CD4-positive, CD25-positive, alpha-beta regulatory T cell (primary cell): Measurements from ENCODE around the gene PJVK. TPM values are rescaled to one million over a fixed set of nuclear protein-coding genes. Genes with fewer than 3 reads are reported as not detected.

Experiments used
- ATAC-seq, 2 donors: fragments of 150-1000 bp; cut with Tn5 transposase; one replicate each; pipeline ENCODE4 v1.10.0; 2021; ENCODE audit warnings: low read depth in 2 of 2, moderate number of reproducible peaks in 2 of 2, moderate library complexity in 1 of 2
- DNase-seq, 3 donors: peaks; one replicate each; pipeline versions ENCODE4 v3.0.0 to v3.0.0-alpha.2; 2012 to 2022; ENCODE audit warnings: mixed read lengths in 1 of 3
- H3K27ac ChIP-seq: one replicate; pipeline ENCODE4 v1.7.0; 2013; ENCODE audit warnings: mild to moderate bottlenecking, low read length; ENCODE audit not compliant: insufficient read depth, poor library complexity, severe bottlenecking
- H3K27me3 ChIP-seq: one replicate; pipeline ENCODE4 v1.7.0; 2013; ENCODE audit warnings: low read length; ENCODE audit not compliant: control insufficient read depth, insufficient read depth
- H3K36me3 ChIP-seq: one replicate; pipeline ENCODE4 v1.7.0; 2013; ENCODE audit warnings: mild to moderate bottlenecking, low read length, moderate library complexity; ENCODE audit not compliant: control insufficient read depth, insufficient read depth
- H3K4me1 ChIP-seq: 2 replicates; pipeline ENCODE4 v1.7.0; 2013; ENCODE audit warnings: mild to moderate bottlenecking, low read length; ENCODE audit not compliant: insufficient read depth, control insufficient read depth, poor library complexity, severe bottlenecking
- H3K4me3 ChIP-seq: one replicate; pipeline ENCODE4 v1.7.0; 2013; ENCODE audit warnings: low read depth, mild to moderate bottlenecking, low read length, moderate library complexity
- H3K9me3 ChIP-seq, 2 experiments: 1 replicate in 1 of 2; 2 replicates in 1 of 2; pipeline ENCODE4 v1.7.0; 2013; ENCODE audit warnings: low read length in 2 of 2, mild to moderate bottlenecking in 1 of 2, moderate library complexity in 1 of 2; ENCODE audit not compliant: control insufficient read depth in 2 of 2
- H3K27ac Mint-ChIP-seq, 3 donors: one replicate each; pipeline ENCODE4 v1.8.0; 2020 to 2022; ENCODE audit warnings: mild to moderate bottlenecking in 3 of 3, mixed read lengths in 3 of 3, moderate library complexity in 2 of 3
- H3K27me3 Mint-ChIP-seq: one replicate; pipeline ENCODE4 v1.8.0; 2022; ENCODE audit warnings: mild to moderate bottlenecking, mixed read lengths
- H3K36me3 Mint-ChIP-seq: one replicate; pipeline ENCODE4 v1.8.0; 2020; ENCODE audit warnings: mixed read lengths
- H3K4me1 Mint-ChIP-seq, 4 donors: one replicate each; pipeline ENCODE4 v1.8.0; 2020 to 2022; ENCODE audit warnings: mixed read lengths in 4 of 4, mild to moderate bottlenecking in 1 of 4
- H3K4me3 Mint-ChIP-seq, 4 donors: one replicate each; pipeline ENCODE4 v1.8.0; 2020 to 2022; ENCODE audit warnings: mild to moderate bottlenecking in 4 of 4, mixed read lengths in 4 of 4, moderate library complexity in 3 of 4
- H3K9me3 Mint-ChIP-seq, 7 donors: one replicate each; pipeline ENCODE4 v1.8.0; 2020 to 2022; ENCODE audit warnings: mixed read lengths in 7 of 7, mild to moderate bottlenecking in 3 of 7, moderate library complexity in 2 of 7
- polyA plus RNA-seq, 4 donors: library from polyadenylated mRNA; unstranded; fragments of 300-500 nt; fragmentation: Illumina TruSeq; gene quantifications; one replicate each; pipeline ENCODE4 v1.2.3, GENCODE V29; 2021
- total RNA-seq: library from RNA; stranded (reverse); gene quantifications from one replicate; pipeline ENCODE4 v1.2.3, GENCODE V29; 2022

The PJVK gene
- total and polyA plus RNA-seq, 5 donors from 2014 or later, result 0.22 to 3.1 (median 0.57) TPM

- Histone ChIP-seq H3K27me3 (no peaks in the 10 kb centered on the region), H3K4me1 (peaks cover 53% of the 10 kb centered on the region), H3K9me3 (no peaks in the 10 kb centered on the region), H3K27ac (no peak overlapping the region), H3K36me3 (peaks cover 8% of the 10 kb centered on the region), H3K4me3 (peak overlapping the region; percentile 92)
- Mint-ChIP-seq H3K27me3 (peaks cover 11% of the 10 kb centered on the region), H3K9me3 (no peaks in the 10 kb centered on the region), H3K4me1 (peaks cover 35 to 72% (median 49%) of the 10 kb centered on the region in 4 donors), H3K36me3 (peaks cover 17% of the 10 kb centered on the region), H3K27ac (peak overlapping the region in 2 of 3 donors; percentile 52 to 93), H3K4me3 (peak overlapping the region; percentile 95 to 98 (median 96))
- peak in 1 of 3 donors; percentile 45 for DNase-seq
- ATAC-seq, result no peak
Observed at GRCh38 chr2:178482437-178482836, 31.3 kb downstream of the PJVK start.

GRCh38 chr2:178484245-178485041 is 33.3 kb downstream of the PJVK start:
- DNase-seq (no peak), ATAC-seq (no peak)
- H3K36me3 Mint-ChIP-seq, result peaks cover 30% of the 10 kb centered on the region
- Histone ChIP-seq H3K36me3 (peaks cover 17% of the 10 kb centered on the region), H3K27me3 (no peaks in the 10 kb centered on the region), H3K4me3 (no peak overlapping the region), H3K9me3 (no peaks in the 10 kb centered on the region), H3K4me1 (peaks cover 37% of the 10 kb centered on the region), H3K27ac (no peak overlapping the region)
- H3K27ac Mint-ChIP-seq, result no peak overlapping the region
- peaks cover 27 to 64% (median 51%) of the 10 kb centered on the region in 4 donors for H3K4me1 Mint-ChIP-seq
- H3K4me3 Mint-ChIP-seq, result peak overlapping the region in 2 of 4 donors; percentile 5 to 27
- H3K9me3 Mint-ChIP-seq, result no peaks in the 10 kb centered on the region
- H3K27me3 Mint-ChIP-seq, result peaks cover 2% of the 10 kb centered on the region

GRCh38 chr2:178485356-178485755 is 34.2 kb downstream of the PJVK start:
- Mint-ChIP-seq H3K36me3 (peaks cover 39% of the 10 kb centered on the region), H3K27me3 (no peaks in the 10 kb centered on the region), H3K9me3 (no peaks in the 10 kb centered on the region), H3K4me1 (peaks cover 30 to 64% (median 53%) of the 10 kb centered on the region in 4 donors), H3K27ac (no peak overlapping the region), H3K4me3 (peak overlapping the region in 1 of 4 donors; percentile 34)
- DNase-seq (no peak), ATAC-seq (no peak)
- no peaks in the 10 kb centered on the region for H3K27me3 ChIP-seq
- H3K4me3 ChIP-seq, result no peak overlapping the region
- peaks cover 28% of the 10 kb centered on the region for H3K4me1 ChIP-seq
- no peaks in the 10 kb centered on the region for H3K9me3 ChIP-seq
- H3K36me3 ChIP-seq, result peaks cover 23% of the 10 kb centered on the region
- no peak overlapping the region for H3K27ac ChIP-seq

GRCh38 chr2:178491612-178492011 is 40.4 kb downstream of the PJVK start:
- Mint-ChIP-seq H3K36me3 (peaks cover 58% of the 10 kb centered on the region), H3K4me1 (peaks cover 9 to 26% (median 17%) of the 10 kb centered on the region in 4 donors), H3K27me3 (no peaks in the 10 kb centered on the region), H3K9me3 (no peaks in the 10 kb centered on the region), H3K4me3 (no peak overlapping the region), H3K27ac (peak overlapping the region in 1 of 3 donors; percentile 10)
- H3K36me3 ChIP-seq, result peaks cover 72% of the 10 kb centered on the region
- H3K9me3 ChIP-seq, result no peaks in the 10 kb centered on the region
- ATAC-seq (no peak), DNase-seq (no peak)
- no peak overlapping the region for H3K4me3 ChIP-seq
- no peaks in the 10 kb centered on the region for H3K27me3 ChIP-seq
- H3K27ac ChIP-seq, result no peak overlapping the region
- no peaks in the 10 kb centered on the region for H3K4me1 ChIP-seq

GRCh38 chr2:178496049-178496448 is 44.9 kb downstream of the PJVK start:
- Mint-ChIP-seq H3K27ac (peak overlapping the region in 1 of 3 donors; percentile 78), H3K27me3 (no peaks in the 10 kb centered on the region), H3K9me3 (no peaks in the 10 kb centered on the region), H3K36me3 (peaks cover 49% of the 10 kb centered on the region), H3K4me3 (no peak overlapping the region), H3K4me1 (peaks cover 0 to 6% (median 3%) of the 10 kb centered on the region in 4 donors)
- DNase-seq (no peak), ATAC-seq (no peak)
- H3K36me3 ChIP-seq, result peaks cover 87% of the 10 kb centered on the region
- H3K9me3 ChIP-seq, result no peaks in the 10 kb centered on the region
- no peak overlapping the region for H3K4me3 ChIP-seq
- H3K4me1 ChIP-seq, result no peaks in the 10 kb centered on the region
- H3K27ac ChIP-seq, result no peak overlapping the region
- H3K27me3 ChIP-seq, result no peaks in the 10 kb centered on the region

- H3K36me3 Mint-ChIP-seq, result peaks cover 56% of the 10 kb centered on the region
- H3K4me3 Mint-ChIP-seq, result no peak overlapping the region
- Histone ChIP-seq H3K27ac (no peak overlapping the region), H3K27me3 (no peaks in the 10 kb centered on the region), H3K4me3 (no peak overlapping the region), H3K36me3 (peaks cover 90% of the 10 kb centered on the region), H3K4me1 (no peaks in the 10 kb centered on the region), H3K9me3 (no peaks in the 10 kb centered on the region)
- no peak for DNase-seq
- no peaks in the 10 kb centered on the region for H3K9me3 Mint-ChIP-seq
- no peak for ATAC-seq
- no peak overlapping the region for H3K27ac Mint-ChIP-seq
- H3K27me3 Mint-ChIP-seq, result no peaks in the 10 kb centered on the region
- peaks cover 0 to 6% (median 0%) of the 10 kb centered on the region in 4 donors for H3K4me1 Mint-ChIP-seq
Observed at GRCh38 chr2:178498137-178498536, 47.0 kb downstream of the PJVK start.

GRCh38 chr2:178499640-178500039 is 48.5 kb downstream of the PJVK start:
- Mint-ChIP-seq H3K36me3 (peaks cover 57% of the 10 kb centered on the region), H3K4me3 (no peak overlapping the region), H3K9me3 (no peaks in the 10 kb centered on the region), H3K4me1 (peaks cover 0 to 6% (median 0%) of the 10 kb centered on the region in 4 donors), H3K27ac (no peak overlapping the region), H3K27me3 (no peaks in the 10 kb centered on the region)
- Histone ChIP-seq H3K9me3 (no peaks in the 10 kb centered on the region), H3K4me3 (no peak overlapping the region), H3K27me3 (no peaks in the 10 kb centered on the region), H3K4me1 (no peaks in the 10 kb centered on the region), H3K36me3 (peaks cover 90% of the 10 kb centered on the region), H3K27ac (no peak overlapping the region)
- ATAC-seq (no peak), DNase-seq (no peak)

- H3K36me3 ChIP-seq, result peaks cover 81% of the 10 kb centered on the region
- H3K4me3 Mint-ChIP-seq, result no peak overlapping the region
- peaks cover 43% of the 10 kb centered on the region for H3K36me3 Mint-ChIP-seq
- H3K27ac Mint-ChIP-seq, result no peak overlapping the region
- H3K4me3 ChIP-seq, result no peak overlapping the region
- DNase-seq, result no peak
- peaks cover 0 to 6% (median 0%) of the 10 kb centered on the region in 4 donors for H3K4me1 Mint-ChIP-seq
- H3K27me3 Mint-ChIP-seq, result no peaks in the 10 kb centered on the region
- H3K9me3 ChIP-seq, result no peaks in the 10 kb centered on the region
- no peak overlapping the region for H3K27ac ChIP-seq
- H3K4me1 ChIP-seq, result no peaks in the 10 kb centered on the region
- H3K27me3 ChIP-seq, result no peaks in the 10 kb centered on the region
- no peak for ATAC-seq
- H3K9me3 Mint-ChIP-seq, result no peaks in the 10 kb centered on the region
Observed at GRCh38 chr2:178502751-178503150, 51.6 kb downstream of the PJVK start.
